Hepatocyte (in vitro differentiated cells): ENCODE results near the gene TPK1.

Source experiments
- EZH2phosphoT487 ChIP-seq: fragments of 200-600 bp; sonication (generic); IDR thresholded peaks from one replicate; pipeline ENCODE4 v1.6.1; 2018; ENCODE audit warnings: antibody characterized with exemption, mild to moderate bottlenecking, low read depth, moderate library complexity; ENCODE audit not compliant: unreplicated experiment, severe bottlenecking
- TF ChIP-seq, protein P1 (sequence below): fragments of 200-600 bp; sonication (generic); IDR thresholded peaks from 2 replicates; pipeline ENCODE4 v1.5.1; 2016; ENCODE audit warnings: antibody characterized with exemption, mild to moderate bottlenecking; ENCODE audit not compliant: poor library complexity

DNA sequence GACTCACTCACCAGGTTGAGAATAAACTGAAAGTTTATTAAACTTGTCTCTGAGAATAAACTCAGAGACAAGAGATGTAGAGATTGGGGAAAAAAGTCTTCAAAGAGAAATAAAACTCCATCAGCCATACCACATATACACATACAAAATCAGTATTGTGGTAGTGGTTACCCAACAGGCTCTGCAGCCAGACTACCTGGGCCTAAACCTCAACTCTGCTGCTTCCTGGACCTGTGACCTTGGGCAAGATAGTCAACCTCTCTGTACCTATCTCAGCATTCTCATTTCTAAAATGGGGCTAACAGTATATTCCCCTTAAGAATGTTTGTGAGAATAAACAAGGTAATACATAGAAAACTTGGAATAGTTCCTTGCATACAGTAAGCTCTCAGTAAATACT lies 15.3 kb downstream of the TPK1 start:
- TF ChIP-seq, protein P1, sequence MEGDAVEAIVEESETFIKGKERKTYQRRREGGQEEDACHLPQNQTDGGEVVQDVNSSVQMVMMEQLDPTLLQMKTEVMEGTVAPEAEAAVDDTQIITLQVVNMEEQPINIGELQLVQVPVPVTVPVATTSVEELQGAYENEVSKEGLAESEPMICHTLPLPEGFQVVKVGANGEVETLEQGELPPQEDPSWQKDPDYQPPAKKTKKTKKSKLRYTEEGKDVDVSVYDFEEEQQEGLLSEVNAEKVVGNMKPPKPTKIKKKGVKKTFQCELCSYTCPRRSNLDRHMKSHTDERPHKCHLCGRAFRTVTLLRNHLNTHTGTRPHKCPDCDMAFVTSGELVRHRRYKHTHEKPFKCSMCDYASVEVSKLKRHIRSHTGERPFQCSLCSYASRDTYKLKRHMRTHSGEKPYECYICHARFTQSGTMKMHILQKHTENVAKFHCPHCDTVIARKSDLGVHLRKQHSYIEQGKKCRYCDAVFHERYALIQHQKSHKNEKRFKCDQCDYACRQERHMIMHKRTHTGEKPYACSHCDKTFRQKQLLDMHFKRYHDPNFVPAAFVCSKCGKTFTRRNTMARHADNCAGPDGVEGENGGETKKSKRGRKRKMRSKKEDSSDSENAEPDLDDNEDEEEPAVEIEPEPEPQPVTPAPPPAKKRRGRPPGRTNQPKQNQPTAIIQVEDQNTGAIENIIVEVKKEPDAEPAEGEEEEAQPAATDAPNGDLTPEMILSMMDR = no peak
- TF ChIP-seq EZH2phosphoT487 = no peak
